ENCODE data around the gene CRACR2B.

DNA sequence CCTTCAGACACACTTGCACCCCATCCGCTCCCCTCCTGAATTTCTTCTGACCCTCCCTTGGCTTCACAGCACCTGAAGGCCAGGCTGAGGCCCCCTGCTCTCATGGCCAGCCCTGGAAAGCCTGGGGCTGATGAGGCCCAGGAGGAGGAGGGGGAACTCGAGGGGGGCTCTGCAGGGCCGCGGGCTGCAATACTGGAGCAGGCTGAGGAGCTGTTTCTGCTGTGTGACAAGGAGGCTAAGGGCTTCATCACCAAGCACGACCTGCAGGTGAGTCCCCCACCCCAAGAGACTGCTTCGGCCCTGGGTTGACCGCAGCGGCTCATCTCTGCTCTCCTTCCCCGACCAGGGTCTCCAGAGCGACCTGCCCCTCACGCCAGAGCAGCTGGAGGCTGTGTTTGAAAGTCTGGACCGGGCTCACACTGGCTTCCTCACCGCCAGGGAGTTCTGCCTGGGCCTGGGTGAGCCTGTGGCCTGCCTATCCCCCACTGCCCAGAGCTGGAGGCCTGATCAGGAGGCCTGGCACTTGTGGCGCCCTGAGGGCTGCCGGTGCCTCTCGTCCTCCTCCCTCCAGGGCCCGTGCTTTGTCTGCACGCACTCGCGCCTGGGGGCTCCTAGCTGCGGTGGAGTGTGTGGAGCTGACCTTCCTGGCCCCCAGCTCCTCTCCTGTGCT is 922 bp downstream of the CRACR2B start:
- TF ChIP-seq EZH2 (IDR thresholded peaks at IDR 0.05), result no peak
- TF ChIP-seq, protein P1, sequence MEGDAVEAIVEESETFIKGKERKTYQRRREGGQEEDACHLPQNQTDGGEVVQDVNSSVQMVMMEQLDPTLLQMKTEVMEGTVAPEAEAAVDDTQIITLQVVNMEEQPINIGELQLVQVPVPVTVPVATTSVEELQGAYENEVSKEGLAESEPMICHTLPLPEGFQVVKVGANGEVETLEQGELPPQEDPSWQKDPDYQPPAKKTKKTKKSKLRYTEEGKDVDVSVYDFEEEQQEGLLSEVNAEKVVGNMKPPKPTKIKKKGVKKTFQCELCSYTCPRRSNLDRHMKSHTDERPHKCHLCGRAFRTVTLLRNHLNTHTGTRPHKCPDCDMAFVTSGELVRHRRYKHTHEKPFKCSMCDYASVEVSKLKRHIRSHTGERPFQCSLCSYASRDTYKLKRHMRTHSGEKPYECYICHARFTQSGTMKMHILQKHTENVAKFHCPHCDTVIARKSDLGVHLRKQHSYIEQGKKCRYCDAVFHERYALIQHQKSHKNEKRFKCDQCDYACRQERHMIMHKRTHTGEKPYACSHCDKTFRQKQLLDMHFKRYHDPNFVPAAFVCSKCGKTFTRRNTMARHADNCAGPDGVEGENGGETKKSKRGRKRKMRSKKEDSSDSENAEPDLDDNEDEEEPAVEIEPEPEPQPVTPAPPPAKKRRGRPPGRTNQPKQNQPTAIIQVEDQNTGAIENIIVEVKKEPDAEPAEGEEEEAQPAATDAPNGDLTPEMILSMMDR (IDR thresholded peaks at IDR 0.05 in 2 of 3, conservative IDR thresholded peaks at IDR 0.05 in 1 of 3; ENCODE audit: borderline replicate concordance in 1 of 3, insufficient read depth in 1 of 3, low read depth in 2 of 3, low read length in 2 of 3), result no peak
- TF ChIP-seq SP1 (IDR thresholded peaks at IDR 0.05; ENCODE audit: low read depth), result no peak
- no peak for TF ChIP-seq POLR2A (IDR thresholded peaks at IDR 0.05; ENCODE audit: borderline replicate concordance, extremely low read depth, insufficient read depth, insufficient read length)
- no peak for TF ChIP-seq POLR2AphosphoS5 (IDR thresholded peaks at IDR 0.05; ENCODE audit: low read depth, low read length)
- TF ChIP-seq ZNF274 (IDR thresholded peaks at IDR 0.05; ENCODE audit: low read depth, low read length), result no peak
- TF ChIP-seq, protein P2, sequence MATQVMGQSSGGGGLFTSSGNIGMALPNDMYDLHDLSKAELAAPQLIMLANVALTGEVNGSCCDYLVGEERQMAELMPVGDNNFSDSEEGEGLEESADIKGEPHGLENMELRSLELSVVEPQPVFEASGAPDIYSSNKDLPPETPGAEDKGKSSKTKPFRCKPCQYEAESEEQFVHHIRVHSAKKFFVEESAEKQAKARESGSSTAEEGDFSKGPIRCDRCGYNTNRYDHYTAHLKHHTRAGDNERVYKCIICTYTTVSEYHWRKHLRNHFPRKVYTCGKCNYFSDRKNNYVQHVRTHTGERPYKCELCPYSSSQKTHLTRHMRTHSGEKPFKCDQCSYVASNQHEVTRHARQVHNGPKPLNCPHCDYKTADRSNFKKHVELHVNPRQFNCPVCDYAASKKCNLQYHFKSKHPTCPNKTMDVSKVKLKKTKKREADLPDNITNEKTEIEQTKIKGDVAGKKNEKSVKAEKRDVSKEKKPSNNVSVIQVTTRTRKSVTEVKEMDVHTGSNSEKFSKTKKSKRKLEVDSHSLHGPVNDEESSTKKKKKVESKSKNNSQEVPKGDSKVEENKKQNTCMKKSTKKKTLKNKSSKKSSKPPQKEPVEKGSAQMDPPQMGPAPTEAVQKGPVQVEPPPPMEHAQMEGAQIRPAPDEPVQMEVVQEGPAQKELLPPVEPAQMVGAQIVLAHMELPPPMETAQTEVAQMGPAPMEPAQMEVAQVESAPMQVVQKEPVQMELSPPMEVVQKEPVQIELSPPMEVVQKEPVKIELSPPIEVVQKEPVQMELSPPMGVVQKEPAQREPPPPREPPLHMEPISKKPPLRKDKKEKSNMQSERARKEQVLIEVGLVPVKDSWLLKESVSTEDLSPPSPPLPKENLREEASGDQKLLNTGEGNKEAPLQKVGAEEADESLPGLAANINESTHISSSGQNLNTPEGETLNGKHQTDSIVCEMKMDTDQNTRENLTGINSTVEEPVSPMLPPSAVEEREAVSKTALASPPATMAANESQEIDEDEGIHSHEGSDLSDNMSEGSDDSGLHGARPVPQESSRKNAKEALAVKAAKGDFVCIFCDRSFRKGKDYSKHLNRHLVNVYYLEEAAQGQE (IDR thresholded peaks at IDR 0.05; ENCODE audit: low read depth), result no peak
- TF ChIP-seq, protein P3, sequence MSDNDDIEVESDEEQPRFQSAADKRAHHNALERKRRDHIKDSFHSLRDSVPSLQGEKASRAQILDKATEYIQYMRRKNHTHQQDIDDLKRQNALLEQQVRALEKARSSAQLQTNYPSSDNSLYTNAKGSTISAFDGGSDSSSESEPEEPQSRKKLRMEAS (IDR thresholded peaks at IDR 0.05), result no peak
- TF ChIP-seq EZH2phosphoT487 (IDR thresholded peaks at IDR 0.05; ENCODE audit: borderline replicate concordance), result no peak
- no peak for TF ChIP-seq TCF7L2 (IDR thresholded peaks at IDR 0.05; ENCODE audit: borderline replicate concordance, extremely low read depth, insufficient read depth, insufficient read length)
- TF ChIP-seq EGR1 (IDR thresholded peaks at IDR 0.05; ENCODE audit: low read depth), result no peak
- no peak for TF ChIP-seq YY1 (IDR thresholded peaks at IDR 0.05; ENCODE audit: extremely low read depth, insufficient replicate concordance, low read depth, low read length)
- TF ChIP-seq SIN3A (IDR thresholded peaks at IDR 0.05; ENCODE audit: low read depth), result no peak

Data from HCT116 (cell line).